K562 (cell line): ENCODE results near the gene MFSD6. TPM values are rescaled to one million over a fixed set of nuclear protein-coding genes. Genes with fewer than 3 reads are reported as not detected.

ENCODE experiments used
- ATAC-seq: fragments of 200-7000 bp; cut with Tn5 transposase; 3 replicates; pipeline ENCODE4 v1.9.1; 2020; ENCODE audit warnings: moderate library complexity
- BruUV-seq: library from RNA; stranded (reverse); fragments of 400-500 nt; replicated peaks from 2 replicates; lab custom pipeline; 2021; lab: Mats Ljungman, UMichigan
- CTCF ChIA-PET: fragments of 300-600 bp; formaldehyde crosslinking; extraction: SDS; loops from one replicate; lab custom pipeline; 2021; ENCODE audit warnings: low intra/inter-chr PET ratio; lab: Yijun Ruan, JAX
- POLR2A ChIA-PET: fragments of 300-600, 350-650 bp; sonication (Branson Sonifier 250); formaldehyde crosslinking; extraction: SDS; loops from one replicate; lab custom pipeline; 2021; ENCODE audit warnings: antibody characterized with exemption, inconsistent platforms; lab: Yijun Ruan, JAX
- DNase-seq, 4 experiments: peaks; one replicate each; pipeline versions ENCODE4 v3.0.0 to v3.0.0-alpha.2; 2011 to 2018; ENCODE audit warnings: low spot score in 3 of 4, mixed read lengths in 3 of 4; ENCODE audit errors: extremely low read depth in 1 of 4
- FAIRE-seq: peaks from 2 replicates; lab custom pipeline; 2011; peaks lifted over from hg19 to GRCh38; lab: Jason Lieb, UNC
- H2AFZ ChIP-seq: 2 replicates; pipeline ENCODE4 v1.6.0; 2011; ENCODE audit warnings: low read depth, low read length, control low read depth, inconsistent platforms
- H3K27ac ChIP-seq: fragments of 200-600 bp; 3 replicates; pipeline ENCODE4 v1.8.0; 2011; ENCODE audit warnings: low read depth, mild to moderate bottlenecking, control low read depth, inconsistent platforms, low read length, moderate library complexity, mixed read lengths; ENCODE audit errors: extremely low read depth
- H3K27me3 ChIP-seq, 2 experiments: fragments of 300-600 bp in 1 of 2; 2 replicates in 1 of 2; 3 replicates in 1 of 2; pipeline versions ENCODE4 v1.6.0 to v1.8.0; 2011; ENCODE audit warnings: inconsistent platforms in 2 of 2, low read length in 2 of 2, mild to moderate bottlenecking in 1 of 2, mixed read lengths in 1 of 2, moderate library complexity in 1 of 2; ENCODE audit not compliant: control insufficient read depth in 2 of 2, insufficient read depth in 2 of 2
- H3K36me3 ChIP-seq: fragments of 300-600 bp; 3 replicates; pipeline ENCODE4 v1.8.0; 2011; ENCODE audit warnings: mild to moderate bottlenecking, low read length, inconsistent platforms; ENCODE audit not compliant: control insufficient read depth, insufficient read depth
- H3K4me1 ChIP-seq, 2 experiments: fragments of 200-600 bp in 1 of 2; replicated peaks in 1 of 2; 2 replicates in 1 of 2; 3 replicates in 1 of 2; pipeline versions ENCODE4 v1.5.1 to v1.8.0; 2011; ENCODE audit warnings: inconsistent platforms in 2 of 2, low read length in 2 of 2, mild to moderate bottlenecking in 1 of 2, mixed read lengths in 1 of 2, moderate library complexity in 1 of 2; ENCODE audit not compliant: control insufficient read depth in 2 of 2, insufficient read depth in 2 of 2
- H3K4me2 ChIP-seq: 2 replicates; pipeline ENCODE4 v1.6.1; 2011; ENCODE audit warnings: low read length, control low read depth, inconsistent platforms, mixed read lengths; ENCODE audit not compliant: insufficient read depth
- H3K4me3 ChIP-seq: fragments of 200-600 bp; sonication (generic), shearing (Covaris generic); 2 replicates; pipeline ENCODE4 v1.5.1; 2016; ENCODE audit warnings: control low read depth, inconsistent platforms
- H3K79me2 ChIP-seq: fragments of 200-600 bp; 3 replicates; pipeline ENCODE4 v1.8.0; 2011; ENCODE audit warnings: low read length, inconsistent platforms; ENCODE audit not compliant: control insufficient read depth, insufficient read depth
- H3K9ac ChIP-seq, 2 experiments: 2 replicates each; pipeline versions ENCODE4 v1.6.0 to v1.6.1; 2011; ENCODE audit warnings: low read depth in 2 of 2, low read length in 2 of 2, control low read depth in 1 of 2, inconsistent platforms in 1 of 2, mild to moderate bottlenecking in 1 of 2, mixed read lengths in 1 of 2; ENCODE audit not compliant: insufficient read depth in 1 of 2
- H3K9me1 ChIP-seq: one replicate; pipeline ENCODE4 v1.6.0; 2011; ENCODE audit warnings: inconsistent platforms, mild to moderate bottlenecking, low read length, moderate library complexity; ENCODE audit not compliant: control insufficient read depth, insufficient read depth
- H3K9me3 ChIP-seq: replicated peaks from 2 replicates; pipeline ENCODE4 v1.5.1; 2011; ENCODE audit warnings: low read depth, low read length, inconsistent platforms; ENCODE audit not compliant: control insufficient read depth, insufficient read depth
- H4K20me1 ChIP-seq: replicated peaks from 2 replicates; pipeline ENCODE4 v1.6.1; 2011; ENCODE audit warnings: low read length, inconsistent platforms, mixed read lengths; ENCODE audit not compliant: control insufficient read depth, insufficient read depth
- CBFB ChIP-seq: sonication (generic); formaldehyde crosslinking; IDR thresholded peaks from 2 replicates; pipeline ENCODE4 v1.4.0; 2020; ENCODE audit warnings: mild to moderate bottlenecking, missing genetic modification reagents
- CBX8 ChIP-seq: fragments of 200-600 bp; sonication (generic); IDR thresholded peaks from 2 replicates; pipeline ENCODE4 v1.6.1; 2012; ENCODE audit warnings: borderline replicate concordance, mixed run types, low read depth, mild to moderate bottlenecking, moderate library complexity, mixed read lengths, low read length, control low read depth, inconsistent platforms; ENCODE audit not compliant: poor library complexity, severe bottlenecking; ENCODE audit errors: extremely low read depth
- L3MBTL2 ChIP-seq: fragments of 450-650 bp; IDR thresholded peaks from 2 replicates; pipeline ENCODE4 v1.6.1; 2016; ENCODE audit warnings: mild to moderate bottlenecking, moderate library complexity
- MEIS2 ChIP-seq: fragments of 450-650 bp; IDR thresholded peaks from 2 replicates; pipeline ENCODE4 v1.6.1; 2014; ENCODE audit warnings: mild to moderate bottlenecking; ENCODE audit not compliant: partially characterized antibody
- THRAP3 ChIP-seq: fragments of 450-650 bp; IDR thresholded peaks from 2 replicates; pipeline ENCODE4 v1.6.1; 2016; ENCODE audit warnings: mild to moderate bottlenecking, inconsistent platforms, borderline replicate concordance
- TOE1 ChIP-seq, 2 experiments: fragments of 450-650 bp in 1 of 2; sonication (generic) in 1 of 2; formaldehyde crosslinking in 1 of 2; IDR thresholded peaks; 2 replicates each; pipeline versions ENCODE4 v1.7.1 to v1.8.0; 2016 to 2022; ENCODE audit warnings: borderline replicate concordance in 2 of 2, mild to moderate bottlenecking in 2 of 2, antibody characterized with exemption in 1 of 2, inconsistent platforms in 1 of 2, low read depth in 1 of 2, missing genetic modification reagents in 1 of 2, moderate library complexity in 1 of 2
- ZMIZ1 ChIP-seq, 2 experiments: fragments of 150-350 bp in 1 of 2; IDR thresholded peaks; 2 replicates each; pipeline ENCODE4 v1.6.1; 2012 to 2016; ENCODE audit warnings: low read depth in 2 of 2, low read length in 2 of 2, mild to moderate bottlenecking in 1 of 2, moderate library complexity in 1 of 2
- WGBS: fragments of 100-300 bp; shearing (Covaris generic); methylation state at CpG from one replicate; pipeline ENCODE4 v1.1.6; 2016; ENCODE audit warnings: low coverage, mixed read lengths; ENCODE audit not compliant: insufficient coverage; ENCODE audit errors: missing lambda C conversion rate; 5-methylcytosine and 5-hydroxymethylcytosine counted together
- in situ Hi-C: fragments of 300-500 bp; cut with MboI; formaldehyde crosslinking; loops from 4 replicates; pipeline ENCODE4 v1.15.0; 2018; ENCODE audit warnings: inconsistent platforms, mixed read lengths
- intact Hi-C: fragments of 100-400 bp; cut with micrococcal nuclease; formaldehyde crosslinking; loops from 2 replicates; pipeline ENCODE4 v1.14.2; 2022
- polyA plus RNA-seq, 8 experiments: library from polyadenylated mRNA; depleted of rRNA in 4 of 8; stranded (reverse) in 5 of 8; unstranded in 3 of 8; fragments of >200 nt; fragmentation: Nextera tagmentation in 2 of 8; fragmentation: Illumina TruSeq in 1 of 8; extraction: Ambion mirVana in 2 of 8; extraction: Trizol in 1 of 8; gene quantifications; 2 replicates each; pipeline versions ENCODE4 v1.2.1 to v1.2.3, GENCODE V29; 2011 to 2014; ENCODE audit warnings: inconsistent platforms in 1 of 8, missing spikeins in 1 of 8
- total RNA-seq, 7 experiments: library from RNA; depleted of rRNA in 6 of 7; stranded (reverse); fragments of >200 nt in 6 of 7; fragmentation: Illumina TruSeq in 2 of 7; extraction: Trizol in 2 of 7; gene quantifications; 2 replicates each; pipeline versions ENCODE4 v1.2.1 to v1.2.3, GENCODE V29; 2011 to 2021; ENCODE audit warnings: low replicate concordance in 1 of 7

MFSD6 gene
- total and polyA plus RNA-seq, 9 of the 15 experiments (the other 6 are each of a cell fraction or from before 2014, with no cell fraction given) = 1.1 to 7.9 (median 4.4) TPM

DNA sequence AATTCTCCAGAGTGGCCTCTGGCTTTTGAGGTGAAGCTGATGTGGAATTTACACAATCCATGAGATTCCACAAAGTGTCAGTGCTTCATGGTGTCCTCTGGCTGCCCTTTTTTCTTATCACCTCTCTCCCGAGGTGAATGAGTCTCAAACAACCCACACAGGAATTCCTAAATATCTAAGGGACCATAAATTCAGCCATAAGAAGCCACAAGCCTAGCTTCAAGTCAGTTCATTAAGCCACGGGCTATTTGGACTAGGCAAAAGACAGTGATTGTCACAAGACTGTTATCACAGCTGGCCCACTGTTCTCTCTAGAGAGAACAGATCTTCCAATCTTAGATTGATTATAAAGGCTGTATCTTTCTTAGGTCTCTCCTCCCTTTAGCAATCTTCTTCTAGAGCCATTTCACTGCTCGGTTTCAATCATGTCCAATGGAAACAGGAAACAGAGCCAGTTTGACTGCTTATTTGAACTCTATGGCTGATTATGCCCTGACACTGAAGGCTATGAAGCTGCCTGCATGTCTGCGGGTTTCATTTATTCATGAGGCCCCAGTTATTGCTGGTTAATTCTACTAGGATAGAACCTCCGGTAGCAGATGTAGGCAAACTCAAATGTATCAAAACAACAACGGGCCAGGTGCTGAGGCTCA, 122.2 kb downstream of the MFSD6 start:
- DNase-seq (peak in 1 of 4 experiments; percentile 29), FAIRE-seq (peak; percentile 44), ATAC-seq (0 out of 3 replicates have a peak, but pooled peaks have one; percentile 4)
- Histone ChIP-seq H3K36me3 (no peaks in the 10 kb centered on the region), H3K4me1 (peaks cover 10 to 43% of the 10 kb centered on the region in 2 experiments; a peak in 4 of 5 replicates), H3K9ac (peak overlapping the region; percentile 1 to 74; a peak in 2 of 4 replicates), H2AFZ (peak overlapping the region; percentile 35; the same call in 1 of the 2 replicates), H3K9me3 (no peaks in the 10 kb centered on the region), H3K4me3 (no peak overlapping the region), H3K79me2 (peaks cover 16% of the 10 kb centered on the region), H3K4me2 (peak overlapping the region; percentile 6; the same call in 1 of the 2 replicates), H4K20me1 (no peaks in the 10 kb centered on the region), H3K9me1 (no peaks in the 10 kb centered on the region), H3K27ac (no peak overlapping the region), H3K27me3 (no peaks in the 10 kb centered on the region)
- 26% methylated on average over 6 of the region's 6 CpGs for WGBS
- intact Hi-C loops = loop anchor here (5.0 to 10.0 kb wide), 2 partner anchors 52 to 274 kb away; no protein-coding TSS in a partner anchor
- POLR2A ChIA-PET = interaction anchor here (0.6 kb wide), 1 partner anchor 120 kb away, joined by 3 read pairs; no protein-coding TSS in a partner anchor
- in situ Hi-C loops = no loop called here
- CTCF ChIA-PET = no interaction called here
- no TSS peak for BruUV-seq
- peak; percentile 4 for TF ChIP-seq MEIS2
- peak; percentile 72 for TF ChIP-seq L3MBTL2
- TF ChIP-seq CBFB (CRISPR knock-in tag) = no peak
- TF ChIP-seq CBX8 = no peak
- peak in 1 of 2 experiments; percentile 82; a peak in 2 of 4 replicates for TF ChIP-seq ZMIZ1 (IDR thresholded peaks at IDR 0.05; ENCODE audit: low read depth in 2 of 2, low read length in 2 of 2)
- TF ChIP-seq THRAP3 = no peak
- peak; percentile 30; the same call in 1 of the 2 replicates for TF ChIP-seq TOE1 (IDR thresholded peaks at IDR 0.05; ENCODE audit: borderline replicate concordance)
- TF ChIP-seq TOE1 (CRISPR knock-in tag; IDR thresholded peaks at IDR 0.05; ENCODE audit: borderline replicate concordance, low read depth) = no peak
